ENCODE measurements around the gene FBXO15.

The FBXO15 gene

GRCh38 chr18:74137920-74138538 lies 9.6 kb downstream of the FBXO15 start:
- no peak overlapping the region for H3K4me2 ChIP-seq (ENCODE audit: low read length)
- H3K79me2 ChIP-seq, result no peaks in the 10 kb centered on the region
- H2AFZ ChIP-seq, result no peak overlapping the region
- TF ChIP-seq, protein P1, sequence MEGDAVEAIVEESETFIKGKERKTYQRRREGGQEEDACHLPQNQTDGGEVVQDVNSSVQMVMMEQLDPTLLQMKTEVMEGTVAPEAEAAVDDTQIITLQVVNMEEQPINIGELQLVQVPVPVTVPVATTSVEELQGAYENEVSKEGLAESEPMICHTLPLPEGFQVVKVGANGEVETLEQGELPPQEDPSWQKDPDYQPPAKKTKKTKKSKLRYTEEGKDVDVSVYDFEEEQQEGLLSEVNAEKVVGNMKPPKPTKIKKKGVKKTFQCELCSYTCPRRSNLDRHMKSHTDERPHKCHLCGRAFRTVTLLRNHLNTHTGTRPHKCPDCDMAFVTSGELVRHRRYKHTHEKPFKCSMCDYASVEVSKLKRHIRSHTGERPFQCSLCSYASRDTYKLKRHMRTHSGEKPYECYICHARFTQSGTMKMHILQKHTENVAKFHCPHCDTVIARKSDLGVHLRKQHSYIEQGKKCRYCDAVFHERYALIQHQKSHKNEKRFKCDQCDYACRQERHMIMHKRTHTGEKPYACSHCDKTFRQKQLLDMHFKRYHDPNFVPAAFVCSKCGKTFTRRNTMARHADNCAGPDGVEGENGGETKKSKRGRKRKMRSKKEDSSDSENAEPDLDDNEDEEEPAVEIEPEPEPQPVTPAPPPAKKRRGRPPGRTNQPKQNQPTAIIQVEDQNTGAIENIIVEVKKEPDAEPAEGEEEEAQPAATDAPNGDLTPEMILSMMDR (IDR thresholded peaks at IDR 0.05), result no peak
- H3K27ac ChIP-seq, result no peak overlapping the region
- H3K9ac ChIP-seq, result no peak overlapping the region
- no peaks in the 10 kb centered on the region for H3K27me3 ChIP-seq (ENCODE audit: control insufficient read depth, insufficient read depth, low read length)
- H3K4me3 ChIP-seq (ENCODE audit: low read depth, low read length), result no peak overlapping the region
- H3K36me3 ChIP-seq (ENCODE audit: control insufficient read depth, insufficient read depth, low read length), result no peaks in the 10 kb centered on the region
- H3K9me3 ChIP-seq (ENCODE audit: control insufficient read depth, low read length), result no peaks in the 10 kb centered on the region
- H3K4me1 ChIP-seq, result no peaks in the 10 kb centered on the region

DNA sequence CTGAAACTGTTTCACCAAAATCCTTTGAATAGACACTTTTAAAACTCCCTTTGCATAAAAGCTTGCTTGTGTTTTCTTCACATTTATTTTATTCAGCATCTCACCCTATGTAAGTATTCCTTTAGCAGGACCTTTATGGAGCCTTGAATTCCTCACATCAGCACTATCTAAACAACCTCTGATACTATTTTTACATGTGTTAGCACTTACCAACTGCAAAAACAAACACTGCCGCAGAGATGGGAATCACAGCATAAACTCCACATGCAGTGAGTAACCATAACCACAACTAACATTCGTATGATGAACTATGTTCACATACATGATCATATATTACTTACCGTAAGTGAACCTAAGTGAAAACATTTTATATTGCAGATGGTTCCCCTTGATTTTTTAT lies 15.4 kb downstream of the FBXO15 start:
- Histone ChIP-seq H3K27ac (no peak overlapping the region), H3K9me3 (ENCODE audit: control insufficient read depth, low read length) (no peaks in the 10 kb centered on the region), H3K27me3 (ENCODE audit: control insufficient read depth, insufficient read depth, low read length) (no peaks in the 10 kb centered on the region), H2AFZ (no peak overlapping the region), H3K9ac (no peak overlapping the region), H3K36me3 (ENCODE audit: control insufficient read depth, insufficient read depth, low read length) (no peaks in the 10 kb centered on the region), H3K4me1 (no peaks in the 10 kb centered on the region), H3K4me3 (ENCODE audit: low read depth, low read length) (no peak overlapping the region), H3K79me2 (no peaks in the 10 kb centered on the region), H3K4me2 (ENCODE audit: low read length) (no peak overlapping the region)
- TF ChIP-seq, protein P1 (IDR thresholded peaks at IDR 0.05), result no peak

DNA sequence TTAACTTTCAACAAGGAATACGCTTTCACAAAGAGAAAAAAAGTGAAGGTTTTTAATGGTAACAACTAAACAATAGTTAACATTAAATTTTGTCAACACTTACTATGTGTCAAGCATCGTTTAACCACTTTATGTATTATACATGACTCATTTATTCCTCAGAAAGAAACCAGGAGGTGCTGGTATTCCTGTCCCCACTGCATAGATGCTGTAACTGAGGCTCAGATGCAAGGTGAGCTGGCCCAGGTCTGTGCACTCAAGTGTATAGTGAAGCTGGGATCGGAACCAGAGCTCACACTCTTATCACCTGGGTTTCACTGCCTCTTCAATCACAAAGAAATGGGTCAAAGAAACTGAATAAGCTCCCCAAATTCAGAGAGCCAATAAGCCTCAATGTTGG lies 16.5 kb downstream of the FBXO15 start:
- Histone ChIP-seq H3K36me3 (ENCODE audit: control insufficient read depth, insufficient read depth, low read length) (no peaks in the 10 kb centered on the region), H3K4me3 (ENCODE audit: low read depth, low read length) (no peak overlapping the region), H3K79me2 (no peaks in the 10 kb centered on the region), H3K9ac (no peak overlapping the region), H2AFZ (no peak overlapping the region), H3K27ac (no peak overlapping the region), H3K9me3 (ENCODE audit: control insufficient read depth, low read length) (no peaks in the 10 kb centered on the region), H3K4me2 (ENCODE audit: low read length) (no peak overlapping the region), H3K27me3 (ENCODE audit: control insufficient read depth, insufficient read depth, low read length) (no peaks in the 10 kb centered on the region), H3K4me1 (no peaks in the 10 kb centered on the region)
- TF ChIP-seq, protein P1 (IDR thresholded peaks at IDR 0.05), result no peak

DNA sequence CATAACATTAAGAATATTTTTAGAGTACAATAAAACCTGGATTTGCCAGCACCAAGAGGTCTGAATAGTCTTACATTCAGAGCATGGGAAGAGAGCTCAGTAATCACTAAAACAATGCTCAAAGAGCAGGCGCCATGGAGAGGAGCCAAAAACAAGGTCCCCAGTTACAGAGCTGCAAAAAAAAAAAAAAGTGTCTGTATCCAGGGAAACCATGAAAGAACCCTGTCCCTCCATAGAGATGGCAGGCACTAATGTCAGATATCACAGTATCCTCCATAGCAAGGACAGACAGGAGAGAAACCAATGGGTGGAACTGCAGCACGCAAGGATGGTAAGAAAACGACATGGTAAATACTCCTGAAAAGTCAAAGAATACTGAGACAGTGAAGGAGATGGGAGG lies 19.5 kb downstream of the FBXO15 start:
- Histone ChIP-seq H3K9ac (no peak overlapping the region), H3K27me3 (ENCODE audit: control insufficient read depth, insufficient read depth, low read length) (no peaks in the 10 kb centered on the region), H3K79me2 (no peaks in the 10 kb centered on the region), H3K4me2 (ENCODE audit: low read length) (no peak overlapping the region), H2AFZ (no peak overlapping the region), H3K9me3 (ENCODE audit: control insufficient read depth, low read length) (no peaks in the 10 kb centered on the region), H3K4me3 (ENCODE audit: low read depth, low read length) (no peak overlapping the region), H3K36me3 (ENCODE audit: control insufficient read depth, insufficient read depth, low read length) (no peaks in the 10 kb centered on the region), H3K4me1 (no peaks in the 10 kb centered on the region), H3K27ac (no peak overlapping the region)
- TF ChIP-seq, protein P1 (IDR thresholded peaks at IDR 0.05), result no peak
